ENCODE measurements around the gene KRT26. TPM values are rescaled to one million over a fixed set of nuclear protein-coding genes. Genes with fewer than 3 reads are reported as not detected.
"Not testable (repeated sequence)": the region's sequence is repeated elsewhere in the genome, so short reads cannot be mapped to it uniquely, and the experiment has no call there.

KRT26 gene
- total RNA-seq, 1 experiment from 2014 or later: not detected

DNA sequence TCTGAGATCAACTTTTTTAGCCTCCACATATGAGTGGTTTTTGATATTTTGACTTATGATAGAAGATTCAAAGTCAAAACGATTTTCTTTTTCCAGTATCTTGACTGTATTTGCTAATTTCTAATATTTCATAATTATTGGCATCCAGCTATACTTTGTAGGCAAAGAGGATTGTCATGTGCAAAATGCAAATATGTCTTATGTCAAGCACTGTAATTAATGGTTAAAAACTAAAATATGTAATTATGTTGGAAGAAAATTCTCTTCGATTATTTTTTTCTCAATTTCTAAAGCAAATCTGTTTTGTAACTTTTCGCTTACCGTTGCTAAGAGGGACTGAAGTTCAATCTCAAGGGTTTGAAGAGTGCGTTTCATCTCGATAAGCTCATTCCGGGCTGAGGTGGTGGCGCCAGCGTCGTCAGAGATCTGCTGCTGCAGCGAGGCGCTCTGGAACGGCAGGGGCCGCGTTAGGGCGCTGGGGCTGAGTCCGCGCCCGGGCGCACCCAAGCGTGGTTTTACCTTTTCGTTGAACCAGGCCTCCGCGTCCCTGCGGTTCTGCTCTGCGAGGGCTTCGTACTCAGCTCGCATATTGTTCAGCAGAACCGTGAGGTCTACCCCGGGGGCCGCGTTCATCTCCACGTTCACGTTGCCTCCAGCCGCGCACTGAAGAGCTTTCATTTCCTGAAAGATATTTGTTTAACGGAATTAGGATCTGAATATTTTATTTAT, 7.3 kb upstream of the KRT26 start:
- Histone ChIP-seq H3K27me3 (replicated peaks) (peaks cover 13% of the 10 kb centered on the region), H3K27ac (no peak overlapping the region), H3K4me3 (no peak overlapping the region), H3K4me1 (replicated peaks) (no peaks in the 10 kb centered on the region), H3K36me3 (no peaks in the 10 kb centered on the region), H3K9me3 (replicated peaks) (no peaks in the 10 kb centered on the region)
- no peak for DNase-seq (ENCODE audit: low read depth in 1 of 2, low spot score in 2 of 2)

DNA sequence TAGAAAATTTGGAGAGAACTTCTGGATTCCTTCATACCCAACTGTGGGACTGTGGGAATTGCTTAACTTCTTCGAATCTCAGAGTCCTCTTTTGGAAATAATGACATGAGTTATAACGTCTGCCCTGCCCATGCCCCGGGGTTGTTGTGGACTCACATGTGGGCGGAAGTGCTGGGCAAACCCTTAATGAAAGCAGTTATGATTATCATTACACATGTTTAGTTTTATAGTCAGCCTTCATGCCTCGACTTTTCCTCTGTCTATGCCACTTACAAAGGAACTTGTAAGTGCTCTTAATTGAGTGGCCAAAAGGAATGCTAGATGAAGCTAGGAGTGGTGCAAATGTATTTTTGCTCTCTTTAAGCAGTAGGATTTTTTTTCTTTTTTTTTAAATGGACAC, 6.5 kb upstream of the KRT26 start:
- Histone ChIP-seq H3K9me3 (replicated peaks) (no peaks in the 10 kb centered on the region), H3K27ac (no peak overlapping the region), H3K4me3 (no peak overlapping the region), H3K27me3 (replicated peaks) (peaks cover 17% of the 10 kb centered on the region), H3K4me1 (replicated peaks) (no peaks in the 10 kb centered on the region), H3K36me3 (no peaks in the 10 kb centered on the region)
- no peak for DNase-seq (ENCODE audit: low read depth in 1 of 2, low spot score in 2 of 2)

- no peaks in the 10 kb centered on the region for H3K36me3 ChIP-seq
- no peak overlapping the region for H3K4me3 ChIP-seq
- no peaks in the 10 kb centered on the region for H3K9me3 ChIP-seq (replicated peaks)
- no peaks in the 10 kb centered on the region for H3K4me1 ChIP-seq (replicated peaks)
- peaks cover 22% of the 10 kb centered on the region for H3K27me3 ChIP-seq (replicated peaks)
- H3K27ac ChIP-seq: no peak overlapping the region
- no peak for DNase-seq (ENCODE audit: low read depth in 1 of 2, low spot score in 2 of 2)
These were observed 6.0 kb upstream of the KRT26 start for GRCh38 chr17:40777971-40778370.

- H3K27me3 ChIP-seq (replicated peaks): peaks cover 25% of the 10 kb centered on the region
These were observed 5.5 kb upstream of the KRT26 start for GRCh38 chr17:40777459-40777858.

GRCh38 chr17:40775945-40776344, 3.9 kb upstream of the KRT26 start:
- H3K4me3 ChIP-seq: no peak overlapping the region
- no peak overlapping the region for H3K27ac ChIP-seq
- H3K9me3 ChIP-seq (replicated peaks): no peaks in the 10 kb centered on the region
- DNase-seq (ENCODE audit: low read depth in 1 of 2, low spot score in 2 of 2): no peak
- H3K27me3 ChIP-seq (replicated peaks): peaks cover 31% of the 10 kb centered on the region
- no peaks in the 10 kb centered on the region for H3K36me3 ChIP-seq
- H3K4me1 ChIP-seq (replicated peaks): no peaks in the 10 kb centered on the region

More at GRCh38 chr17:40777459-40777858, 5.5 kb upstream of the KRT26 start:
- H3K36me3 ChIP-seq: no peaks in the 10 kb centered on the region
- no peak for DNase-seq (ENCODE audit: low read depth in 1 of 2, low spot score in 2 of 2)
- H3K9me3 ChIP-seq (replicated peaks): no peaks in the 10 kb centered on the region
- no peaks in the 10 kb centered on the region for H3K4me1 ChIP-seq (replicated peaks)
- H3K4me3 ChIP-seq: no peak overlapping the region
- no peak overlapping the region for H3K27ac ChIP-seq

DNA sequence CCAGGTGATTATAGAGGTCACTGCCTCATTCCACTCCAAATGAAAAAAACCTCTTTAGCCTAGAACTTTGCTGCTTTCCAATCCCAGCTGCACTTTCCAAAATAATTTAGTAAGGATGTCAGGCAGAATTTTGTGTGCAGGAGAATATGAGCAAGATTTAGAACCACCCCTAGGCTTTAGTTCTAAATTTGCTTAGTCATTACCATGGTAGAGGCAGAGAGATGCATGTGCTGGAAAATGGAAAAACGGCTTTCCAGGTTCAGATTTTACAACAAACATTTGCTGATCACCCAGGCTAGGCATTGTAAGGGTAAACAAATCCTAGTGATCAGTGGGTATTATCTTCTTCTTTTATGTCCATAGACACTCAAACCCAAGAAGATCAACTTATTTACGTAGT, 6.3 kb downstream of the KRT26 start:
- Histone ChIP-seq H3K27ac (no peak overlapping the region), H3K4me1 (replicated peaks) (no peaks in the 10 kb centered on the region), H3K27me3 (replicated peaks) (no peaks in the 10 kb centered on the region; the same call in 1 of the 2 replicates), H3K36me3 (no peaks in the 10 kb centered on the region), H3K9me3 (replicated peaks) (peaks cover 16% of the 10 kb centered on the region), H3K4me3 (no peak overlapping the region)
- no peak for DNase-seq (ENCODE audit: low read depth in 1 of 2, low spot score in 2 of 2)

- no peak for DNase-seq (ENCODE audit: low read depth in 1 of 2, low spot score in 2 of 2)
- Histone ChIP-seq H3K9me3 (replicated peaks) (peaks cover 20% of the 10 kb centered on the region), H3K4me3 (no peak overlapping the region), H3K36me3 (no peaks in the 10 kb centered on the region), H3K27ac (no peak overlapping the region), H3K27me3 (replicated peaks) (no peaks in the 10 kb centered on the region; the same call in 1 of the 2 replicates), H3K4me1 (replicated peaks) (no peaks in the 10 kb centered on the region)
These were observed 8.2 kb downstream of the KRT26 start for GRCh38 chr17:40763752-40764151.

GRCh38 chr17:40760105-40761016, 11.6 kb downstream of the KRT26 start:
- Histone ChIP-seq H3K4me1 (replicated peaks) (no peaks in the 10 kb centered on the region), H3K27me3 (replicated peaks) (no peaks in the 10 kb centered on the region; the same call in 1 of the 2 replicates), H3K27ac (no peak overlapping the region), H3K9me3 (replicated peaks) (peaks cover 20% of the 10 kb centered on the region), H3K4me3 (no peak overlapping the region), H3K36me3 (no peaks in the 10 kb centered on the region)
- no peak for DNase-seq (ENCODE audit: low read depth in 1 of 2, low spot score in 2 of 2)

- no peak within 1 kb of the TSS for H3K27ac ChIP-seq
These were observed 16.8 kb downstream of the KRT26 start, which contains the start of gene KRT25 for GRCh38 chr17:40755231-40755630. Gene KRT25 (minus strand): TSS chr17:40755331. CDS start chr17:40755271, 60 bp downstream.

GRCh38 chr17:40753804-40754203, 18.2 kb downstream of the KRT26 start:
- Histone ChIP-seq H3K27ac (no peak overlapping the region), H3K9me3 (replicated peaks) (no peaks in the 10 kb centered on the region), H3K4me1 (replicated peaks) (no peaks in the 10 kb centered on the region), H3K4me3 (no peak overlapping the region), H3K27me3 (replicated peaks) (peaks cover 4% of the 10 kb centered on the region; the same call in 1 of the 2 replicates), H3K36me3 (no peaks in the 10 kb centered on the region)
- DNase-seq (ENCODE audit: low read depth in 1 of 2, low spot score in 2 of 2): no peak

More at GRCh38 chr17:40755231-40755630, 16.8 kb downstream of the KRT26 start, which contains the start of gene KRT25:
- 0 out of 2 replicates have a peak, but pooled peaks cover 2% of the 10 kb centered on the region for H3K9me3 ChIP-seq (replicated peaks)
- no peak within 1 kb of the TSS for H3K4me3 ChIP-seq
- no peak for DNase-seq (ENCODE audit: low read depth in 1 of 2, low spot score in 2 of 2)
- peaks cover 4% of the 10 kb centered on the region; the same call in 1 of the 2 replicates for H3K27me3 ChIP-seq (replicated peaks)
- no peaks in the 10 kb centered on the region for H3K4me1 ChIP-seq (replicated peaks)
- no peaks in the 10 kb centered on the region for H3K36me3 ChIP-seq

GRCh38 chr17:40751065-40751464, 20.9 kb downstream of the KRT26 start:
- Histone ChIP-seq H3K9me3 (replicated peaks) (no peaks in the 10 kb centered on the region), H3K27me3 (replicated peaks) (peaks cover 9% of the 10 kb centered on the region; the same call in 1 of the 2 replicates), H3K27ac (no peak overlapping the region), H3K4me3 (no peak overlapping the region), H3K4me1 (replicated peaks) (no peaks in the 10 kb centered on the region), H3K36me3 (no peaks in the 10 kb centered on the region)
- DNase-seq (ENCODE audit: low read depth in 1 of 2, low spot score in 2 of 2): no peak

DNA sequence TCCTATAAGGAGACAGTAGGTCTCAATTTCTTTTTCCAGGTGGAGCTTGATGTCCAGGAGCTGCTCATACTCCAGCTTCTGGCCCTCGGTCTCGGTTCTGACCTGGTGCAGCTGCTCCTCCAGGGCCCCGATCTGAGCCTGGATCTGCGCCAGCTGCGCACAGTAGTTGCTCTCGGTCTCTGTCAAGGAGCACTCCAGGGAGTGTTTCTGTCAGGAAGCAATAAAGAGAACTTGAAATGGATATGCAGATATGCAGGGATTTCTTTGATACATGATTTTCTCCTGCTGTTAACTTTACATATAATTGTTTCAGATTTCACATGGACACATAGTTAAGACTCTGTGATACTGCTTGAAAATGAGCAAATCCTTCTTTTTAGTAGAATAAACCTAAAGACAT, 21.6 kb downstream of the KRT26 start:
- H3K9me3 ChIP-seq (replicated peaks): no peaks in the 10 kb centered on the region
- H3K27ac ChIP-seq: no peak overlapping the region
- peaks cover 9% of the 10 kb centered on the region; the same call in 1 of the 2 replicates for H3K27me3 ChIP-seq (replicated peaks)
- DNase-seq (ENCODE audit: low read depth in 1 of 2, low spot score in 2 of 2): no peak
- H3K4me3 ChIP-seq: no peak overlapping the region
- H3K4me1 ChIP-seq (replicated peaks): no peaks in the 10 kb centered on the region
- H3K36me3 ChIP-seq: no peaks in the 10 kb centered on the region

- H3K9me3 ChIP-seq (replicated peaks); H3K4me1 ChIP-seq (replicated peaks); H3K4me3 ChIP-seq; H3K36me3 ChIP-seq; H3K27ac ChIP-seq; H3K27me3 ChIP-seq (replicated peaks); DNase-seq (ENCODE audit: low read depth in 1 of 2, low spot score in 2 of 2): not testable (repeated sequence)
These were observed 23.3 kb downstream of the KRT26 start for GRCh38 chr17:40748666-40749065.

DNA sequence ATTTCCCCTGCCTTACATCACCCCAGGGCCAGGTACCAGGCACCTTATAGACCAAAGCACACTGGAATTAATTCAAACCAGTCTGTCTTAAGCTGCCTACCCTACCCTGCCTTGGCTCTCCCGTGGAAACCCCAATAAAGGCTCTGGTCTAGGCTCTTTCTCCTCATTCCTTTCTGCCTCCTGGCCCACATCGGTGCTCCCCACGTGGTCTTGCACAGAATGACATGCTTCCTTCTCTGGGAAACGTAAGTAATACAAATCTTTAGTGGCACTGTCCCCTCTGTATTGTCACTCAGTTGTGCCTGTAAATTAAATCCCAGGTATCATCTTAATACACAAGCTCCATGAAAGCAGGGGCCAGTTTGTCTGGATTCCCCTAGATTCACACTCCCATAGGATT, 33.4 kb downstream of the KRT26 start:
- Histone ChIP-seq H3K4me3 (no peak overlapping the region), H3K27me3 (replicated peaks) (peaks cover 6% of the 10 kb centered on the region), H3K4me1 (replicated peaks) (no peaks in the 10 kb centered on the region), H3K36me3 (no peaks in the 10 kb centered on the region), H3K27ac (no peak overlapping the region), H3K9me3 (replicated peaks) (peaks cover 5% of the 10 kb centered on the region; the same call in 1 of the 2 replicates)
- no peak for DNase-seq (ENCODE audit: low read depth in 1 of 2, low spot score in 2 of 2)
